ENCODE data around the gene TPST2.

The TPST2 gene

DNA sequence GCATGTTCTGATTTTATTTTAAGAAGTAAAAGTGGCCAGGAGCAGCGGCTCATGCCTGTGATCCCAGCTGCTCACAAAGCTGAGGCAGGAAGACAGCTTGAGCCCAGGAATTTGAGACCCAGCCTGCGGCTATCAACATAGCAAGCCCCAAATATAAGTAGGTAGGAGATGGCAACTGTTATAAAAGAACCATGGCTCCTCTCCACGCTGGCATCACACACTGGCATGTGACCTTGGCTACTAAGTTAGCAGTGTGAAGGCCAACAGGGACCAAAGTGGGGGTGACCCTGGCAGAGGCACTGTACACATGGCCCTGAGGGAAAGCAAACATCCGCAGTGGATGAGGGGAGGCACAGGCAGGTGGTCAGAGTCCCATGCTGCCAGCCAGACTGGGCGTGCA, 33.0 kb downstream of the TPST2 start:
- TF ChIP-seq, protein P1, sequence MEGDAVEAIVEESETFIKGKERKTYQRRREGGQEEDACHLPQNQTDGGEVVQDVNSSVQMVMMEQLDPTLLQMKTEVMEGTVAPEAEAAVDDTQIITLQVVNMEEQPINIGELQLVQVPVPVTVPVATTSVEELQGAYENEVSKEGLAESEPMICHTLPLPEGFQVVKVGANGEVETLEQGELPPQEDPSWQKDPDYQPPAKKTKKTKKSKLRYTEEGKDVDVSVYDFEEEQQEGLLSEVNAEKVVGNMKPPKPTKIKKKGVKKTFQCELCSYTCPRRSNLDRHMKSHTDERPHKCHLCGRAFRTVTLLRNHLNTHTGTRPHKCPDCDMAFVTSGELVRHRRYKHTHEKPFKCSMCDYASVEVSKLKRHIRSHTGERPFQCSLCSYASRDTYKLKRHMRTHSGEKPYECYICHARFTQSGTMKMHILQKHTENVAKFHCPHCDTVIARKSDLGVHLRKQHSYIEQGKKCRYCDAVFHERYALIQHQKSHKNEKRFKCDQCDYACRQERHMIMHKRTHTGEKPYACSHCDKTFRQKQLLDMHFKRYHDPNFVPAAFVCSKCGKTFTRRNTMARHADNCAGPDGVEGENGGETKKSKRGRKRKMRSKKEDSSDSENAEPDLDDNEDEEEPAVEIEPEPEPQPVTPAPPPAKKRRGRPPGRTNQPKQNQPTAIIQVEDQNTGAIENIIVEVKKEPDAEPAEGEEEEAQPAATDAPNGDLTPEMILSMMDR (IDR thresholded peaks at IDR 0.05; ENCODE audit: low read depth, low read length), result no peak
- DNase-seq (ENCODE audit: extremely low read depth, low read depth), result no peak

DNA sequence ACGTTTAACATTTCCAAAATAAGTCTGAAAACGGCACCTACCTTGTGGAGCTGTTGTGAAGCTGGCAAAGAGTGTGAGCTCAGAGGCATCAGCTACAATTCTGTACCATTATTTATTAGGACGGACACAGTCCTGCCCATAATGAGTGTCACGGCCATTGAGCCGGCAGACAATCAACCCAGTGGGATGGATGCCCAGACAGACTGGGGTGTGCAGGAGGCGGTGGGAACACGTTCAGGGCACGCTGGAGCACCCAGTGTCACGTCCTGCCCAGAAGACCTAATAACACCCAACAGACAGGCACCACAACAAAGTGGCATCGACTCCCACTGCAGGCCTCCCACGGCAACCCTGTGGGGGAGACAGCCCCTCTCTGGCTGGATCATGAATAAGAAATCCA, 34.5 kb downstream of the TPST2 start:
- TF ChIP-seq, protein P1 (IDR thresholded peaks at IDR 0.05; ENCODE audit: low read depth, low read length), result no peak
- no peak for DNase-seq (ENCODE audit: extremely low read depth, low read depth)

DNA sequence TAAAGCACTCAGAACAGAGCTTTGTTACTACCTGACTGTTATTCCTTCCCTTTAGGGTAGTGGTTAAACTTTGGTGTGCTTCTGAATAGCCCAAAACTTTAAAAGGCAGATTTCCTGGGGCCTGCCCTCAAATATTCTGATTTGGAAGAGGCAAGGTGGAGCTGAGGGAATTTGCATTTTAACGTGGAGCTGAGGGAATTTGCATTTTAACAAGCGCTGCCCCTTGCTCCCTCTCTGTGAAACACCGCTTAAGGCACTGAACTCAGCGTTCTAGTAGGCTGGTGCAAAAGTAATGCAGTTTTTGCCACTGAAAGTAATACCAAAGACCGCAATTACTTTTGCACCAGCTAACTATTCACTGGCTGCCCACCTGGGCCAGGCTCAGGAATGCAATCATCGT, 35.0 kb downstream of the TPST2 start:
- DNase-seq (ENCODE audit: extremely low read depth, low read depth), result no peak
- TF ChIP-seq, protein P1 (IDR thresholded peaks at IDR 0.05; ENCODE audit: low read depth, low read length), result no peak

DNA sequence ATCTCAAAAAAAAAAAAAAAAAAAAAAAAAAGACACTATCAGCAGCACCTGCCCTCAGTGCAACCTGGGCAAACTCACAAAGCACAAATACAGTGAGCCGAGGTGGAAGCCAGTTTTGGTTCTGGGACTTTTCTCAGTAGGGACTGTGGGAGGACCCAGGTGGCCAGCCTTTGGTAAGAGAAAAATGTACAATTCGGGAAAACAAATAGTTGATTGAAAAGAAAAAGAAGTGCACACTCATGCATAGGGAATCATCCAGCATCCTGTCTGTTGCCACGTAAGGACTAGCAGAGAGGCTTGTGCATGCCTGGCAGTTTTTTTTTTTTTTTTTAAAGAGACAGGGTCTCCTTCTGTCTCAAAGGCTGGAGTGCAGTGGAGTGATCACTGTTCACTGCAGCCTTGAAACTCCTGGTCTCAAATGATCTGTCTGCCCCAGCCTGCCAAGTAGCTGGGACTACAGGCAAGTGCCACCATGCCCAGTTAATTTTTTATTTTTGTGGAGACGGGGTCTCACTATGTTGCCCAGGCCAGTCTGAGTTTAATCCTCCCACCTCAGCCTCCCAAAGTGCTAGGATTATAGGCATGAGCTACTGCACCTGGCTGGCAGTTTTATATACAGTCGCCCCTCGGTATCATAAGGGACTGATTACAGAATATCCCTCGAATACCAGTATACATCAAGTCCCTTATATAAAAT, 36.7 kb downstream of the TPST2 start:
- TF ChIP-seq, protein P1 (IDR thresholded peaks at IDR 0.05; ENCODE audit: low read depth, low read length), result no peak
- peak; percentile 58 for DNase-seq (ENCODE audit: extremely low read depth, low read depth)

DNA sequence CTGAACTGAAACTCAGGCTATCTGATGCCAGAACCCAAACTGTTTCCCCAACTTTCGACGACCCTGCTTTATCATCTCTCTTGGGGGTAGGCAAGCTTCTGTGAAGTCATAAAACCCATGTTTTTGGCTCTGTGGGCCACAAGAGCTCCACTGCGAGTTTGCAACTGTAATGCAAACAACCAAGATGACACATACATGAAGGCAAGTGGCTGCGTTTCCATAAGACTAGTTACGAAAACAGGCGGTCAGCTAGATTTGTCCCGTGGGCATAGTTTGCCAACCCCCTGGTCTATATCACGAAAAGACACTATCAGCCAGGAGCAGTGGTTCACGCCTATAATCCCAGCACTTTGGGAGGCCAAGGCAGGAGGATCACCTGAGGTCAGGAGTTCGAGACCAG, 37.5 kb downstream of the TPST2 start:
- no peak for DNase-seq (ENCODE audit: extremely low read depth, low read depth)
- TF ChIP-seq, protein P1 (IDR thresholded peaks at IDR 0.05; ENCODE audit: low read depth, low read length), result no peak

DNA sequence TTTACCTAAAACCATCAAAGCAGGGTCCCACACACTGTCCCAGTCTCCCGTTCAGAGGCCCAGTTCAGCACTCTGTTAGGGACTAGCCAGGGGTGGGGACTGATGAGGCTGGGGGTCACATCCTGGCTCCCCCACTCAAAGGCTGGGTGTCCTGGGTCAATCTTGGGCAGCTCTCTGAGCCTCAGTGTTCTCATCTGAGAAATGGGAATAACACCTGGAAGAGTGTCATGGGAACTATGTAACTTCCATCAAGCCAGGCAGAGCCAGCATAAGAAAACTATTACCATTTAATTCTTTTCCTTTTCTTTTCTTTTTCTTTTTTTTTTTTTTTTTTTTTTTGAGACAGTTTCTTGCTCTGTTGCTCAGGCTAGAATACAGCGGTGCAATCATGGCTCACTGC, 38.4 kb downstream of the TPST2 start:
- DNase-seq (ENCODE audit: extremely low read depth, low read depth), result no peak
- TF ChIP-seq, protein P1 (IDR thresholded peaks at IDR 0.05; ENCODE audit: low read depth, low read length), result no peak

DNA sequence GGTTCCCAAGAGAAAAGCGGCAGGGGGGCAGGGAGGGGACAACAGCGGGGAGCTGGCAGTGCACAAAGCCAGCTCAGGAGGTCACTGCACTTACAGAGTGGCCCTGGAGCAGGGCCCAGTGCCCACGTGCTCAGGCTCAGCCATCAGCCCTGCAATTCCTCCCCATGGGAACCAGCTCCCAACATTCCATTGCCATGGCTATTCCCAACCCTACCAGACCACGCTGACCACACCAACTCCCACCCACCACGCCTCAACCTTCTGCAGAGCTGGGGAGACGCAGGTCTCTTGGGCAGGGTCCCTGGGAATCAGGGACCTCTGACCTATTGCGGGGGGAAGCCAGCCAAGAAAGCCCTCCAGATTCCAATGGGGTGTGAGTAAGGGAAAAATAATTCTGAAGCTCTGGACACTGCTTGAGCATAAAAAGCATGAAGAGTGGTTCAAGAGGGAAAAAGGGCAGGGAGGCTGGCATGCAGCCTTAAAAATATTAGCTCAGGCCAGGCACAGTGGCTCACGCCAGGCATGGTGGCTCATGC, 39.4 kb downstream of the TPST2 start:
- TF ChIP-seq, protein P1 (IDR thresholded peaks at IDR 0.05; ENCODE audit: low read depth, low read length), result no peak

More for the DNA sequence above, 39.4 kb downstream of the TPST2 start:
- DNase-seq (ENCODE audit: extremely low read depth, low read depth), result peak; percentile 49
